ENCODE results near the gene GJA9. TPM values are rescaled to one million over a fixed set of nuclear protein-coding genes. Genes with fewer than 3 reads are reported as not detected.

The GJA9 gene
- total and polyA plus RNA-seq, 5 experiments from 2014 or later: not detected

Other genes starting within 250 kb of the GJA9 start
- gene RRAGC, start 21.8 kb downstream of the GJA9 start, total RNA-seq: 10 to 100 TPM; 24.8 to 26.4 TPM
- 1 to 10 TPM; 5.6 to 6.7 (median 6.5) TPM for gene RRAGC, start 21.8 kb downstream of the GJA9 start, polyA plus RNA-seq
- gene MYCBP, start 8.2 kb downstream of the GJA9 start, total RNA-seq: 10 to 100 TPM; 12.4 to 13.8 TPM
- gene MYCBP, start 8.2 kb downstream of the GJA9 start, polyA plus RNA-seq: 10 to 100 TPM; 49.6 to 63.8 (median 59.5) TPM
- not detected for gene RHBDL2, start 60.2 kb upstream of the GJA9 start, total RNA-seq
- under 1 TPM in 1 of 3 donors, not detected in 2; 0.14 TPM for gene RHBDL2, start 60.2 kb upstream of the GJA9 start, polyA plus RNA-seq
- gene AKIRIN1, start 109.7 kb upstream of the GJA9 start, total RNA-seq: 10 to 100 TPM; 74.5 to 76.0 TPM
- 10 to 100 TPM; 92.9 to 99.2 (median 93.7) TPM for gene AKIRIN1, start 109.7 kb upstream of the GJA9 start, polyA plus RNA-seq
- 100 to 1,000 TPM; 104 to 118 TPM for gene NDUFS5, start 144.8 kb upstream of the GJA9 start, total RNA-seq
- 100 to 1,000 TPM; 614 to 657 (median 626) TPM for gene NDUFS5, start 144.8 kb upstream of the GJA9 start, polyA plus RNA-seq